Large intestine (tissue), 3 donors: ENCODE results near the gene KRT7. TPM values are rescaled to one million over a fixed set of nuclear protein-coding genes. Genes with fewer than 3 reads are reported as not detected.

Experiments used
- DNase-seq, 2 donors: peaks; one replicate each; pipeline versions ENCODE4 v3.0.0 to v3.0.0-alpha.2; 2013
- H3K27ac ChIP-seq: one replicate; pipeline ENCODE4 v1.5.1; 2013; ENCODE audit warnings: low read length
- H3K27me3 ChIP-seq: 2 replicates; pipeline ENCODE4 v1.6.1; 2013; ENCODE audit warnings: low read length; ENCODE audit not compliant: control insufficient read depth, insufficient read depth
- H3K36me3 ChIP-seq: 2 replicates; pipeline ENCODE4 v1.6.1; 2013; ENCODE audit warnings: low read length; ENCODE audit not compliant: control insufficient read depth, insufficient read depth
- H3K4me1 ChIP-seq: one replicate; pipeline ENCODE4 v1.6.1; 2013; ENCODE audit warnings: low read length; ENCODE audit not compliant: control insufficient read depth, insufficient read depth
- H3K4me3 ChIP-seq: one replicate; pipeline ENCODE4 v1.5.1; 2013; ENCODE audit warnings: low read length
- H3K9me3 ChIP-seq: one replicate; pipeline ENCODE4 v1.6.1; 2013; ENCODE audit warnings: mild to moderate bottlenecking, low read depth, low read length, moderate library complexity; ENCODE audit not compliant: control insufficient read depth
- WGBS: methylation state at CpG from one replicate; pipeline ENCODE4 v1.1.5; 2013; ENCODE audit warnings: low lambda C conversion rate; ENCODE audit not compliant: insufficient coverage; 5-methylcytosine and 5-hydroxymethylcytosine counted together
- polyA plus RNA-seq: library from polyadenylated mRNA; unstranded; fragments of 120-200 nt; gene quantifications from one replicate; pipeline ENCODE4 v1.2.1, GENCODE V29; 2013

KRT7 gene
- polyA plus RNA-seq, 1 donor, result 8.6 TPM

GRCh38 chr12:52245259-52245961 lies 12.4 kb downstream of the KRT7 start:
- no CpG with 5 or more reads among the region's 20 CpGs for WGBS
- Histone ChIP-seq H3K4me3 (no peak overlapping the region), H3K36me3 (no peaks in the 10 kb centered on the region), H3K9me3 (no peaks in the 10 kb centered on the region), H3K4me1 (peaks cover 2% of the 10 kb centered on the region), H3K27ac (no peak overlapping the region), H3K27me3 (peaks cover 20% of the 10 kb centered on the region)
- DNase-seq, result no peak

- Histone ChIP-seq H3K4me3 (no peak overlapping the region), H3K4me1 (peaks cover 2% of the 10 kb centered on the region), H3K36me3 (no peaks in the 10 kb centered on the region), H3K27me3 (peaks cover 24% of the 10 kb centered on the region), H3K9me3 (no peaks in the 10 kb centered on the region), H3K27ac (no peak overlapping the region)
- no peak for DNase-seq
- whole genome bisulfite sequencing, result 75% methylated on average over 2 of the region's 7 CpGs
These were observed 13.0 kb downstream of the KRT7 start for GRCh38 chr12:52245962-52246569.

GRCh38 chr12:52246720-52247621 lies 13.9 kb downstream of the KRT7 start:
- Histone ChIP-seq H3K27me3 (peaks cover 27% of the 10 kb centered on the region), H3K36me3 (no peaks in the 10 kb centered on the region), H3K4me1 (peaks cover 2% of the 10 kb centered on the region), H3K27ac (no peak overlapping the region), H3K4me3 (no peak overlapping the region), H3K9me3 (no peaks in the 10 kb centered on the region)
- no CpG with 5 or more reads among the region's 10 CpGs for WGBS
- peak; percentile 37 to 60 for DNase-seq

- H3K9me3 ChIP-seq, result no peaks in the 10 kb centered on the region
- WGBS, result 20% methylated on average over 1 of the region's 10 CpGs
- no peak overlapping the region for H3K4me3 ChIP-seq
- no peak for DNase-seq
- peaks cover 2% of the 10 kb centered on the region for H3K4me1 ChIP-seq
- H3K27ac ChIP-seq, result no peak overlapping the region
- H3K36me3 ChIP-seq, result no peaks in the 10 kb centered on the region
- H3K27me3 ChIP-seq, result peaks cover 29% of the 10 kb centered on the region
These were observed 14.8 kb downstream of the KRT7 start for GRCh38 chr12:52247622-52248540.

DNA sequence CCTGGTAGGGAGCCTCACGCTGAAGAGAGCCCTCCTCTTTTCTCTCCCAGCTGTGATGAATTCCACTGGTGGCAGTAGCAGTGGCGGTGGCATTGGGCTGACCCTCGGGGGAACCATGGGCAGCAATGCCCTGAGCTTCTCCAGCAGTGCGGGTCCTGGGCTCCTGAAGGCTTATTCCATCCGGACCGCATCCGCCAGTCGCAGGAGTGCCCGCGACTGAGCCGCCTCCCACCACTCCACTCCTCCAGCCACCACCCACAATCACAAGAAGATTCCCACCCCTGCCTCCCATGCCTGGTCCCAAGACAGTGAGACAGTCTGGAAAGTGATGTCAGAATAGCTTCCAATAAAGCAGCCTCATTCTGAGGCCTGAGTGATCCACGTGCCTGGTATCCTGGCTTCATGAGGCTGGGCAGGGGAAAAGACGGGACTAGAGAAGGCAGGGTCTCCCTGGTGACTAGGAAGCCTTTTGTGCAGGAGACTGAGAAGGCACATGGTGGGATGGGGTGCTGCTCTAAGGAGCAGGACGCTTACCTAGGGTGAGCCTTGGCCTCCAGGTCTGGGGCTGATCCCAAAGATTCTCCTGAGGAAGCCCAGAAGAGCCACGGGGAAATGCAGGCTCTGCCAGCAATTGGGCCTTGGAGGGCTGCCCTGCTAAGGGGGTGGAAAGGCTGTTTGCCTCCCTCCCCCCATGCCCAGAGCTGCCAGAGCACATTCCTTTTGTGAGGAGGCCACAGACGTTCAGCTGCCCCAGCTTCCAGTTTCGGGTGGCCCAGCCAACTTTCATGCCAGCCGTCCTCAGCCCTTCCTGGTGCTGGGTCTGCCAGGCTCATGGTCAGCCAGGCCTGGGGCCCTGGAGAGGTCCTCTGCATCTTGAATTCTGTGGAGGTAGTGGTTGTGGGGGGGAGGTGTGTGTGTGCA lies 15.8 kb downstream of the KRT7 start:
- H3K36me3 ChIP-seq, result no peaks in the 10 kb centered on the region
- no peak overlapping the region for H3K27ac ChIP-seq
- no peak for DNase-seq
- H3K4me3 ChIP-seq, result no peak overlapping the region
- H3K27me3 ChIP-seq, result peaks cover 38% of the 10 kb centered on the region
- 80% methylated on average over 1 of the region's 18 CpGs for WGBS
- peaks cover under 1% of the 10 kb centered on the region for H3K4me1 ChIP-seq
- H3K9me3 ChIP-seq, result no peaks in the 10 kb centered on the region

- no peak overlapping the region for H3K27ac ChIP-seq
- DNase-seq, result no peak
- WGBS, result no CpG with 5 or more reads among the region's 2 CpGs
These were observed 16.5 kb downstream of the KRT7 start for GRCh38 chr12:52249511-52250047.

DNA sequence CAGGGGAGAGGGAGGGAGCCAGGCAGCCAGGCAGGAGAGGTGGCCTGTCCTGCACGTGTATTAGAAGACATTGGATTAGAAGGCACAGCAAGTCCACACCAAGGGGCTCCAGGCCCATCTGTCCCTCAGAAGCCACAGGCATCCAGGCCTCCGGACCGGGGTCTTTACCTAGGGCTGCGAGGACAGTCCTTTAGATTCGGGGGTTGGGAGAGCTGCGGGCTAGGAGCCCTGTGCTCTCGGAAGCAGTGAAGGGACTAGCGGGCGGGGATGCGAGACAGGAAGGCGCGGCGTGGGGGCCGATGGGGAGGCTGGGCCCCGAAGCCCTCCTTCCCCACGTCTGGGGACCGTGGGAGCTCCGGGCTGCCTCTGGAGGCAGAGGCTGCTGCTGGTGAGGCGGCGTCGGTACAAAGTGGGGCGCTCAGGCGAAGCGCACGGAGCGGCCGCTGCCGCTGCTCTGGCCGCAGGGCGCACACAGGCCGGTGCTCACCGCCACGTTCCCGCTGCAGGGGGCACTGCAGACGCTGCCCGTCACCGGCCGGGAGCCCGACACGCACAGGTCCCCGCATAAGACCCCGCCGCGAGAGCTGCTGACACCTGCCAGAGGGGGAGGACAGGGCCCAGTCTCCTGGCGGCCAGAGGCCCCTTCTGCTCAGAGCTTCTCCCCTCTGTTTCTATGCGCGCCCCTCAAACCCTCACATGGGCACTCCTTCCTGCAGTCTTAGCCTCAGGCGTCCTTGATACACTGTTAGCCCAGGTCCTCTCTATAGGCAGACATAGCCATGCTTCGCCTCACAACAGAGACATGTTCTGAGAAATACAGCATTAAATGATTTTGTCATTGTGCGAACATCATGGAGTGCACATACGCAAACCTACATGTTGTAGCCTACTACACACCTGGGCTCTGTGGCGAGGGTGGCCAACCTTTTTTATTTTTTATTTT lies 17.3 kb downstream of the KRT7 start:
- no peaks in the 10 kb centered on the region for H3K9me3 ChIP-seq
- no peak for DNase-seq
- peaks cover 53% of the 10 kb centered on the region for H3K27me3 ChIP-seq
- H3K27ac ChIP-seq, result no peak overlapping the region
- H3K4me3 ChIP-seq, result no peak overlapping the region
- H3K4me1 ChIP-seq, result no peaks in the 10 kb centered on the region
- 100% methylated on average over 1 of the region's 52 CpGs for WGBS
- H3K36me3 ChIP-seq, result no peaks in the 10 kb centered on the region

More at GRCh38 chr12:52249511-52250047, 16.5 kb downstream of the KRT7 start:
- no peaks in the 10 kb centered on the region for H3K36me3 ChIP-seq
- no peaks in the 10 kb centered on the region for H3K9me3 ChIP-seq
- H3K4me3 ChIP-seq, result no peak overlapping the region
- no peaks in the 10 kb centered on the region for H3K4me1 ChIP-seq
- H3K27me3 ChIP-seq, result peaks cover 45% of the 10 kb centered on the region

- no peak for DNase-seq
- Histone ChIP-seq H3K36me3 (no peaks in the 10 kb centered on the region), H3K27me3 (peaks cover 64% of the 10 kb centered on the region), H3K27ac (no peak overlapping the region), H3K4me1 (no peaks in the 10 kb centered on the region), H3K9me3 (no peaks in the 10 kb centered on the region), H3K4me3 (no peak overlapping the region)
- WGBS, result 80% methylated on average over 4 of the region's 9 CpGs
These were observed 18.5 kb downstream of the KRT7 start for GRCh38 chr12:52251367-52252051.
